ENCODE data around the gene PFKFB2.
A peak's percentile ranks its signal among the peaks of the same experiment; 100 is the strongest.

- TF ChIP-seq POLR2A (IDR thresholded peaks at IDR 0.05) (peak in 1 of 2 donors; percentile 51), CTCF (IDR thresholded peaks at IDR 0.05) (no peak)
Observed at GRCh38 chr1:207028884-207029650, 24.0 kb upstream of the PFKFB2 start.
